SK-N-SH (cell line): ENCODE results near the gene C1orf210.

ENCODE experiments used
- CTCF ChIP-seq: fragments of 200-600 bp; sonication (generic); IDR thresholded peaks from 2 replicates; pipeline ENCODE4 v1.6.1; 2017; ENCODE audit warnings: antibody characterized with exemption, mild to moderate bottlenecking, moderate library complexity
- EP300 ChIP-seq, 2 experiments: IDR thresholded peaks; 2 replicates each; pipeline versions ENCODE4 v1.4.0 to v1.6.1; 2012; ENCODE audit warnings: borderline replicate concordance in 1 of 2, low read depth in 1 of 2, low read length in 1 of 2
- GABPA ChIP-seq: IDR thresholded peaks from 2 replicates; pipeline ENCODE4 v1.4.0; 2012; ENCODE audit warnings: low read depth, mild to moderate bottlenecking
- JUND ChIP-seq: IDR thresholded peaks from 2 replicates; pipeline ENCODE4 v1.4.0; 2012
- NFIC ChIP-seq: IDR thresholded peaks from 2 replicates; pipeline ENCODE4 v1.4.0; 2012; ENCODE audit warnings: borderline replicate concordance
- NRF1 ChIP-seq: IDR thresholded peaks from 2 replicates; pipeline ENCODE4 v1.6.1; 2012; ENCODE audit warnings: low read depth, mild to moderate bottlenecking, low read length
- POLR2AphosphoS5 ChIP-seq: IDR thresholded peaks from 2 replicates; pipeline ENCODE4 v1.6.1; 2012; ENCODE audit warnings: low read depth, low read length
- RAD21 ChIP-seq: IDR thresholded peaks from 2 replicates; pipeline ENCODE4 v1.6.1; 2012; ENCODE audit warnings: mild to moderate bottlenecking, low read length
- REST ChIP-seq: IDR thresholded peaks from 2 replicates; pipeline ENCODE4 v1.6.1; 2012; ENCODE audit warnings: mild to moderate bottlenecking, low read depth, low read length, moderate library complexity
- SMC3 ChIP-seq: IDR thresholded peaks from 2 replicates; pipeline ENCODE4 v1.6.1; 2012; ENCODE audit warnings: low read depth, low read length, improper control_type of control experiment
- TAF1 ChIP-seq: IDR thresholded peaks from 2 replicates; pipeline ENCODE4 v1.6.1; 2012; ENCODE audit warnings: low read depth, mild to moderate bottlenecking, low read length, moderate library complexity, borderline replicate concordance
- USF2 ChIP-seq: fragments of 150-350 bp; IDR thresholded peaks from 2 replicates; pipeline ENCODE4 v1.6.1; 2017; ENCODE audit warnings: antibody characterized with exemption, low read length, low read depth, borderline replicate concordance
- ZBTB33 ChIP-seq: IDR thresholded peaks from 2 replicates; pipeline ENCODE4 v1.4.0; 2012; ENCODE audit warnings: low read depth, borderline replicate concordance

GRCh38 chr1:43317817-43318471, 32.6 kb upstream of the C1orf210 start:
- TF ChIP-seq JUND = no peak
- TF ChIP-seq CTCF = no peak
- TF ChIP-seq NRF1 = no peak
- no peak for TF ChIP-seq RAD21
- no peak for TF ChIP-seq POLR2AphosphoS5
- no peak for TF ChIP-seq EP300 (IDR thresholded peaks at IDR 0.05; ENCODE audit: borderline replicate concordance in 1 of 2, low read depth in 1 of 2, low read length in 1 of 2)
- TF ChIP-seq NFIC = no peak
- no peak for TF ChIP-seq REST
- TF ChIP-seq SMC3 = no peak
- TF ChIP-seq ZBTB33 = no peak
- TF ChIP-seq GABPA = no peak
- no peak for TF ChIP-seq TAF1
- TF ChIP-seq USF2 = no peak
